Hepatocyte (in vitro differentiated cells): Measurements from ENCODE around the gene MEIS1. TPM values are rescaled to one million over a fixed set of nuclear protein-coding genes. Genes with fewer than 3 reads are reported as not detected.

ENCODE experiments used
- DNase-seq: peaks from one replicate; pipeline ENCODE4 v3.0.0-alpha.2; 2016; ENCODE audit warnings: low spot score
- H2AFZ ChIP-seq: fragments of 200-600 bp; sonication (generic); 2 replicates; pipeline ENCODE4 v1.6.0; 2016; ENCODE audit warnings: antibody characterized with exemption, mild to moderate bottlenecking
- H3K27ac ChIP-seq: fragments of 200-600 bp; sonication (generic); 2 replicates; pipeline ENCODE4 v1.5.1; 2016; ENCODE audit warnings: mild to moderate bottlenecking
- H3K27me3 ChIP-seq: fragments of 200-600 bp; sonication (generic); 2 replicates; pipeline ENCODE4 v1.6.1; 2016
- H3K36me3 ChIP-seq: fragments of 200-600 bp; sonication (generic); replicated peaks from 2 replicates; pipeline ENCODE4 v1.5.1; 2016; ENCODE audit warnings: low read depth; ENCODE audit not compliant: insufficient read depth
- H3K4me1 ChIP-seq: fragments of 200-600 bp; sonication (generic); 2 replicates; pipeline ENCODE4 v1.5.1; 2016; ENCODE audit warnings: mild to moderate bottlenecking, moderate library complexity; ENCODE audit not compliant: insufficient read depth
- H3K4me2 ChIP-seq: fragments of 200-600 bp; sonication (generic); 2 replicates; pipeline ENCODE4 v1.6.0; 2016
- H3K4me3 ChIP-seq: fragments of 200-600 bp; sonication (generic); 2 replicates; pipeline ENCODE4 v1.5.1; 2016; ENCODE audit warnings: mild to moderate bottlenecking
- H3K79me2 ChIP-seq: fragments of 200-600 bp; sonication (generic); 2 replicates; pipeline ENCODE4 v1.6.0; 2017; ENCODE audit warnings: mild to moderate bottlenecking
- H3K9me2 ChIP-seq: fragments of 200-600 bp; sonication (generic); replicated peaks from 2 replicates; pipeline ENCODE4 v1.6.0; 2017; ENCODE audit warnings: mild to moderate bottlenecking; ENCODE audit not compliant: insufficient read depth
- H3K9me3 ChIP-seq: fragments of 200-600 bp; sonication (generic); 2 replicates; pipeline ENCODE4 v1.5.1; 2016; ENCODE audit warnings: low read depth, mild to moderate bottlenecking
- H4K20me1 ChIP-seq: fragments of 200-600 bp; sonication (generic); 2 replicates; pipeline ENCODE4 v1.6.0; 2016; ENCODE audit warnings: mild to moderate bottlenecking; ENCODE audit not compliant: insufficient read depth, poor library complexity, severe bottlenecking
- CTCF ChIP-seq: fragments of 200-600 bp; sonication (generic); IDR thresholded peaks from 2 replicates; pipeline ENCODE4 v1.5.1; 2016; ENCODE audit warnings: antibody characterized with exemption, mild to moderate bottlenecking; ENCODE audit not compliant: poor library complexity
- EZH2 ChIP-seq: fragments of 200-600 bp; sonication (generic); IDR thresholded peaks from 2 replicates; pipeline ENCODE4 v1.6.1; 2016; ENCODE audit warnings: antibody characterized with exemption, mild to moderate bottlenecking, borderline replicate concordance
- EZH2phosphoT487 ChIP-seq: fragments of 200-600 bp; sonication (generic); IDR thresholded peaks from one replicate; pipeline ENCODE4 v1.6.1; 2018; ENCODE audit warnings: antibody characterized with exemption, mild to moderate bottlenecking, low read depth, moderate library complexity; ENCODE audit not compliant: unreplicated experiment, severe bottlenecking
- WGBS: methylation state at CpG from one replicate; pipeline ENCODE4 v1.1.6; 2016; ENCODE audit warnings: low lambda C conversion rate; ENCODE audit errors: missing lambda C conversion rate; 5-methylcytosine and 5-hydroxymethylcytosine counted together
- polyA plus RNA-seq: library from polyadenylated mRNA; unstranded; fragments of >200 nt; fragmentation: Nextera tagmentation; extraction: Ambion mirVana; gene quantifications from 2 replicates; pipeline ENCODE4 v1.2.1, GENCODE V29; 2016
- total RNA-seq: library from RNA; depleted of rRNA; stranded (reverse); fragments of >200 nt; gene quantifications from 2 replicates; pipeline ENCODE4 v1.2.3, GENCODE V29; 2014

The MEIS1 gene
- total and polyA plus RNA-seq, 2 experiments from 2014 or later = 29.6 to 35.5 TPM

DNA sequence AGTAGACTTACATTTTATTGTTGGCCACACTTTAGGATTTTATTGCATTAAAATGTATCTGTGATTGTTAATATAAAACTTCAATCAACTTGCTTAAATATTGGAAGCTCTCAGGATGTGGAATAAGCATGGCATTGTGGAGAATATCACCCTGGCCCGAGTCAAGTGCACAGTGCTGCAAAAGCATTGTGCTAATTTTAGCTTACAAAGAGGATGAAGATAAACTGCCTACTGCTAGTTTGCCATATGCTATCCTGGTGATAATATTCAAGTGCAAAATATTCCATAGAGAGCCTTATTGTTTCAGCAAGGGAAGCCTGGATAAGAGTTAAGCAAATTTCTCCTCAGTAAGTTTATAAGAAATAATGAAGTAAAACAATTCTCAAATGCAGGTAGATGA lies 54.5 kb downstream of the MEIS1 start:
- peaks cover 3% of the 10 kb centered on the region for H3K4me1 ChIP-seq
- H3K27ac ChIP-seq = no peak overlapping the region
- WGBS = 29% methylated on average over 1 of the region's 1 CpG

GRCh38 chr2:66490588-66491001 lies 55.7 kb downstream of the MEIS1 start:
- DNase-seq = no peak
- H3K79me2 ChIP-seq = peaks cover 56% of the 10 kb centered on the region
- peaks cover 3% of the 10 kb centered on the region for H4K20me1 ChIP-seq
- no peak overlapping the region for H3K4me3 ChIP-seq
- H3K27me3 ChIP-seq = no peaks in the 10 kb centered on the region
- no peaks in the 10 kb centered on the region for H3K9me2 ChIP-seq
- 50% methylated on average over 3 of the region's 3 CpGs for WGBS
- H3K27ac ChIP-seq = no peak overlapping the region
- no peak overlapping the region for H3K4me2 ChIP-seq
- no peak for TF ChIP-seq CTCF
- TF ChIP-seq EZH2 = no peak
- TF ChIP-seq EZH2phosphoT487 = no peak
- peaks cover 3% of the 10 kb centered on the region for H3K4me1 ChIP-seq
- H2AFZ ChIP-seq = no peak overlapping the region
- H3K36me3 ChIP-seq = no peaks in the 10 kb centered on the region
- H3K9me3 ChIP-seq = no peaks in the 10 kb centered on the region

More for the DNA sequence above, 54.5 kb downstream of the MEIS1 start:
- peaks cover 3% of the 10 kb centered on the region for H4K20me1 ChIP-seq
- no peaks in the 10 kb centered on the region for H3K36me3 ChIP-seq
- no peaks in the 10 kb centered on the region for H3K27me3 ChIP-seq
- H3K9me3 ChIP-seq = no peaks in the 10 kb centered on the region
- no peak overlapping the region for H2AFZ ChIP-seq
- DNase-seq = no peak
- H3K4me2 ChIP-seq = no peak overlapping the region
- H3K9me2 ChIP-seq = no peaks in the 10 kb centered on the region
- H3K4me3 ChIP-seq = no peak overlapping the region
- TF ChIP-seq EZH2 (no peak), EZH2phosphoT487 (no peak), CTCF (no peak)
- H3K79me2 ChIP-seq = peaks cover 62% of the 10 kb centered on the region

GRCh38 chr2:66494708-66495107 lies 59.8 kb downstream of the MEIS1 start:
- Histone ChIP-seq H3K4me1 (peaks cover 3% of the 10 kb centered on the region), H3K79me2 (peaks cover 49% of the 10 kb centered on the region), H3K9me2 (no peaks in the 10 kb centered on the region), H3K4me3 (no peak overlapping the region), H4K20me1 (peaks cover 7% of the 10 kb centered on the region), H3K27ac (no peak overlapping the region), H3K36me3 (no peaks in the 10 kb centered on the region), H2AFZ (no peak overlapping the region), H3K9me3 (no peaks in the 10 kb centered on the region), H3K27me3 (no peaks in the 10 kb centered on the region), H3K4me2 (no peak overlapping the region)
- TF ChIP-seq EZH2phosphoT487 = no peak
- WGBS = 81% methylated on average over 6 of the region's 6 CpGs
- no peak for DNase-seq

- no peak overlapping the region for H3K4me2 ChIP-seq
- H3K9me3 ChIP-seq = no peaks in the 10 kb centered on the region
- H3K27me3 ChIP-seq = no peaks in the 10 kb centered on the region
- peak overlapping the region; percentile 25 for H3K27ac ChIP-seq
- peak; percentile 11 for TF ChIP-seq CTCF
- TF ChIP-seq EZH2phosphoT487 = no peak
- TF ChIP-seq EZH2 = no peak
- peak; percentile 74 for DNase-seq
- no peak overlapping the region for H2AFZ ChIP-seq
- WGBS = 64% methylated on average over 13 of the region's 13 CpGs
- peaks cover 3% of the 10 kb centered on the region for H3K4me1 ChIP-seq
- H3K9me2 ChIP-seq = no peaks in the 10 kb centered on the region
- no peaks in the 10 kb centered on the region for H3K36me3 ChIP-seq
- H4K20me1 ChIP-seq = peaks cover 5% of the 10 kb centered on the region
- H3K4me3 ChIP-seq = no peak overlapping the region
- peaks cover 49% of the 10 kb centered on the region for H3K79me2 ChIP-seq
Measured at GRCh38 chr2:66495788-66496640, 61.1 kb downstream of the MEIS1 start.
